ES-I3 (cell line): ENCODE data around the gene TRAPPC2.
"Not testable (repeated sequence)": the region's sequence is repeated elsewhere in the genome, so short reads cannot be mapped to it uniquely, and the experiment has no call there.

Experiments
- H3K36me3 ChIP-seq: 2 replicates; pipeline ENCODE4 v1.6.1; 2013; ENCODE audit warnings: mild to moderate bottlenecking, low read length, control low read depth, moderate library complexity; ENCODE audit not compliant: insufficient read depth
- H3K4me1 ChIP-seq: 2 replicates; pipeline ENCODE4 v1.6.1; 2013; ENCODE audit warnings: mild to moderate bottlenecking, control low read depth, low read length; ENCODE audit not compliant: insufficient read depth
- H3K9ac ChIP-seq: 2 replicates; pipeline ENCODE4 v1.6.1; 2013; ENCODE audit warnings: low read depth, mild to moderate bottlenecking, low read length, moderate library complexity
- H3K9me3 ChIP-seq: 2 replicates; pipeline ENCODE4 v1.6.1; 2013; ENCODE audit warnings: mild to moderate bottlenecking, low read length, moderate library complexity; ENCODE audit not compliant: control insufficient read depth, insufficient read depth

The TRAPPC2 gene

DNA sequence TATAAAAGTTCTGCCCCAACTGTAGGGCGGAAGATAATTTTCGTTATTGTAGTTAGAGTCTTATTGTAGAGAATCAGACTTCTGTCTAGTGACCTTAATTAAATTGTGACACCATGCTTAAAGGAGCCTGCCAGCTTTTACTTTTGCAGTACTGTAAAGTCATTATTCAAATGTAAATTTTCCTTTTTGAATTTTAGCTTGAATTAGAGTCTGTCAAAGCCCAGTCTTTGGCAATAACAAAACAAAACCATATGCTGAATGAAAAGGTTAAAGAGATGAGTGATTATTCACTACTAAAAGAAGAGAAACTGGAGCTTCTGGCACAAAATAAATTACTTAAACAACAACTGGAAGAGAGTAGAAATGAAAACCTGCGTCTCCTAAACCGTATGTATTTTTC is 22.0 kb upstream of the TRAPPC2 start:
- Histone ChIP-seq H3K36me3 (peaks cover 12% of the 10 kb centered on the region), H3K9me3 (no peaks in the 10 kb centered on the region), H3K9ac (no peak overlapping the region), H3K4me1 (peaks cover 17% of the 10 kb centered on the region)

DNA sequence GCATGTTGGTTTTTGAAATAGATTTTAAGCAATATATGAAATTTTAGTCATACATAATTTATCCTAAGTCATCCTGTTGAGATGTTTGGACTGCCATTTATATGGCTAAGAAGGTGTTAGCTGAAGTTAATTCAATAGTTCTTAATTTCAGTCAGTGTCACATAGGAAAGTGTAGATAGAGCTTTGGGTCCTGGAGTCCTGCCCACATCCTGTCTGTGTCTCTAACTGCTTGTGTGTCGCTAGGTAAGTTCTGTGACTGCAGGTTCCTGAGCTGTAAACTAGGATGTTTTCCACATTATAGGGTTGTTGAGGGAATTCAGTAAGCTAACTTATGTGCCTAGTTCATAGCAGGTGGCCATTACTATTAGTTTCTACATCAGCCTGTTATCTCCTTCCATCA is 20.8 kb upstream of the TRAPPC2 start:
- Histone ChIP-seq H3K9me3 (no peaks in the 10 kb centered on the region), H3K9ac (no peak overlapping the region), H3K4me1 (0 out of 2 replicates have a peak, but pooled peaks cover 7% of the 10 kb centered on the region), H3K36me3 (peaks cover 12% of the 10 kb centered on the region)

DNA sequence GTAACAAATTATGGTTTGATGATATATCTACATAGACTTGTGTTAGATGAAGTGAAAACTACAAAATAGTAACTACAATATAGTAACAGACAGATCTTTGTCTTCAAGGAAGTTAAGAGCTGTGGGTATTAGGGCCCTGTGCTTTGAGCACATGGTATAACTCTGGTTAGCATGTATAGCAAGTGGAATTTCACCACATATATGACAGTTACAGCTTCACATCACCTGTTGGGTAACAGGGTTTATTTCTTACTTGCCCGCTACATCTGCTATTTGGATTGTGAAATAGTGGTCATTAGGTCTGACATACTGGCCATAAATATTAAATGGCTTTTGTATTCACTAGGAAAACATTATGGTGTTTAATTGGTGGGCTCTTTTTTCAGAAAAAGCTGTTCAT is 20.3 kb upstream of the TRAPPC2 start:
- no peaks in the 10 kb centered on the region for H3K9me3 ChIP-seq
- 0 out of 2 replicates have a peak, but pooled peaks cover 5% of the 10 kb centered on the region for H3K4me1 ChIP-seq
- peaks cover 12% of the 10 kb centered on the region for H3K36me3 ChIP-seq
- H3K9ac ChIP-seq, result no peak overlapping the region

DNA sequence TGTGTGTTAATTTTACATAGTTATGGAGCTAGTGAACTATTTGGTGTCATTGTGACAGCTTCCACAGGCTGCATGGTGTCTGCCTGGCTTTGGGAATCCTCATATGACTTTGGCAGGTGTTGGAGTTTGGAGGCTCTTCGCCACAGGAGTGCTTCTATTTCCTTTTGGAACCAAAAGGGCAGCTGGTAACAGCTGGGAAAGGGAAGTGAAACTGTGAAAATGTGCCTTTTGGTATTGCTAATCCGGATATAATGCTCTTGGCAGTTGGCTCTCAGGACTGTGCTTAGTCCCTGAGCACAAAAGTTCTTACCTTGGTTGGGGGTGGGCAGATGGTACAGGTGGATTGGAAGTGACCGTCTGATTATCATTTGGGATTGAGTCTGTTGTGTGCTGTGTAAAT is 18.2 kb upstream of the TRAPPC2 start:
- Histone ChIP-seq H3K4me1 (0 out of 2 replicates have a peak, but pooled peaks cover 5% of the 10 kb centered on the region), H3K36me3 (peaks cover 6% of the 10 kb centered on the region; the same call in 1 of the 2 replicates), H3K9me3 (no peaks in the 10 kb centered on the region), H3K9ac (no peak overlapping the region)

DNA sequence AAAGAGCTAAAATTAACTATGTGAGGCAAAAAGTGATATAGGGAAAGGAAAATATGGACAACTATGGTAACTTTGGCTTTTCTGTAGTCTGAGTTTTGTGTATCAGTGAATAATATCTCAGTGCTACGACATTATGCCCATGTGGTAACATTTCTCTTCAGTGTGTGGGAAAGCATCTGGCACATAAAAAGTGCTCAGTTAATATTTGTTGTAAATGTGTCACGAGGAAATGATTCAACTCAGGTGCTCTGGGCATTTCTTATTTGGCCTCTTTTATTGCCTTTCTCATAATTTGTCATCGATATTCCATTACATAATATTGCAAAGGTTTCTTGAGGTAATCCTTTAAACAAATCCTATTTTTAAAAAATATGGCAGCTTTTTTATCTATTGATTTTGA is 17.7 kb upstream of the TRAPPC2 start:
- peaks cover 6% of the 10 kb centered on the region; the same call in 1 of the 2 replicates for H3K36me3 ChIP-seq
- H3K9me3 ChIP-seq, result no peaks in the 10 kb centered on the region
- H3K9ac ChIP-seq, result no peak overlapping the region

DNA sequence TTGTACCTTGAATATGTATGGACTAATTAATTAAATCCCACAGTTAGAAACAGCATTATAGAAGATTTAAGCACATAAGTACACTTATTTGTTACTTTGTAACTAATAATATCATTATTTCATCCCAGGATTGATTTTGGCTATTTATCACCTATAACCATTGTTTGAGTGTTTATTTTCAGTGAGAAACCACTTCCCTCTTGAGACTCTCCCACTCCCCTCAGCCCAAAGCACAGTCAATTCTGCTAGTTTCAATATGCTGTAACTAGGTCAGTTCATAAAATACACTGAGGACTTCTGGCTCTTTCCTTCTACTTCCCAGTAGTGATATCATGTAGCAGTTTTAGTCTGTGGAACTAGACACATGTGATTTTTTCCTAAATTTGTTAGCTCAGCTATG is 16.4 kb upstream of the TRAPPC2 start:
- H3K9ac ChIP-seq, result no peak overlapping the region
- peaks cover 2% of the 10 kb centered on the region; the same call in 1 of the 2 replicates for H3K36me3 ChIP-seq
- H3K4me1 ChIP-seq, result no peaks in the 10 kb centered on the region
- H3K9me3 ChIP-seq, result no peaks in the 10 kb centered on the region

More for the DNA sequence above, 17.7 kb upstream of the TRAPPC2 start:
- H3K4me1 ChIP-seq, result 0 out of 2 replicates have a peak, but pooled peaks cover 5% of the 10 kb centered on the region

DNA sequence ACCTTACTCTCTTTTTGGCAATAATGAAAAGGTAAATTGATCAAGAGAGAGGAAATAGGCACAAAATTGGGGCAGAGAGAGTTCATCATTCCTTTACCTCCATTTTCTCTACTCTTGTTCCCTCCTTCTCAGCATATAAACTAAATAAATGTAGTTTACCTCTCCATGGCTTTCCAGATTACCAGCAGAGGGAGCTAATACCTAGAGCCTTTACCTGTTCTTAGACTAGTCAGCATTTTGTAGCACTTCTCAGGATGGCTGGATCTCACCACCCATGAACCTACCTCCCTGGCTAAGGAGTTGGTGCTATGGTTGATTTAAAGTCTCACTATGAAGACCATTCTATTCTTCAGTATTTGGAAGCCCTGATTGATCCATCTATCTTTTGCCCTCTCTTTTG is 15.8 kb upstream of the TRAPPC2 start:
- no peak overlapping the region for H3K9ac ChIP-seq
- no peaks in the 10 kb centered on the region for H3K4me1 ChIP-seq
- no peaks in the 10 kb centered on the region for H3K9me3 ChIP-seq
- H3K36me3 ChIP-seq, result peaks cover 2% of the 10 kb centered on the region; the same call in 1 of the 2 replicates

DNA sequence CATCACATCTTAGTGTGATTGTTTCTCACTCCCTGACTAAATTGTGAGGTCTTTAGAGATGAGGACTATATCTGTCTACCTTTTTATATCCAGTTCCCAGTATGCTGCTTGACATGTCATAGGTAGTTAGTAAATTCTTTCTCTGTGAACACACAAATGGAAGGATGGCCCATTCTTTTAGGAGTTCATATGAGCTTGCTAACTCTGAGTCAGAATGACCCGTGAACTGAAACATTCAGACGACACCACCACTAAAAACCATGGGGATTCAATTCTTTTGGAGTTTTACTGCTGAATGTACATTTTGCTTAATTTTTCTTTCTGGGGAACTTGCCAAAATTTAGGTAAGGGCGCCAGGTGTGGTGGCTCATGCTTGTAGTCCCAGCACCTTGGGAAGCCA is 14.1 kb upstream of the TRAPPC2 start:
- Histone ChIP-seq H3K4me1 (no peaks in the 10 kb centered on the region), H3K9me3 (no peaks in the 10 kb centered on the region), H3K36me3 (peaks cover 2% of the 10 kb centered on the region; the same call in 1 of the 2 replicates), H3K9ac (no peak overlapping the region)

DNA sequence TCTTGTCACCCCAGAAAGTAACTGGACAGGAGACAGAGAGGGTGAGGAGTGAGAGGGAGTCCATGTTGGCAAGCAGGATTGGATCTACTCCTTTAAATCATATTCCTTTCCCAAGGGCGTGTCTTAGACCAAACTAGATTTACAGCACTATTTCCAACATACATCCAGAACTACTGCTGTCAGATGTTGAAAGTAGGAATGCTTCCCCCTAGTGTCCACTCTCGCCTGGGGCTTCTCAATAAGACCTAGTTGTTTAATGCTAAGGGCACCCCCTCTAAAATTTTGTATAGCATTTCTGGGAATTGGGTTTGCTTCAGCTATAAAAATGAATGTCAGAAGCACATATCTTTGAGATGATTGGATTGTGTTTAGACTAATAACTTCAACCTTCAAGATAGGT is 13.4 kb upstream of the TRAPPC2 start:
- peaks cover 1% of the 10 kb centered on the region; the same call in 1 of the 2 replicates for H3K4me1 ChIP-seq
- H3K9ac ChIP-seq, result no peak overlapping the region
- H3K36me3 ChIP-seq, result peaks cover 2% of the 10 kb centered on the region; the same call in 1 of the 2 replicates
- no peaks in the 10 kb centered on the region for H3K9me3 ChIP-seq

DNA sequence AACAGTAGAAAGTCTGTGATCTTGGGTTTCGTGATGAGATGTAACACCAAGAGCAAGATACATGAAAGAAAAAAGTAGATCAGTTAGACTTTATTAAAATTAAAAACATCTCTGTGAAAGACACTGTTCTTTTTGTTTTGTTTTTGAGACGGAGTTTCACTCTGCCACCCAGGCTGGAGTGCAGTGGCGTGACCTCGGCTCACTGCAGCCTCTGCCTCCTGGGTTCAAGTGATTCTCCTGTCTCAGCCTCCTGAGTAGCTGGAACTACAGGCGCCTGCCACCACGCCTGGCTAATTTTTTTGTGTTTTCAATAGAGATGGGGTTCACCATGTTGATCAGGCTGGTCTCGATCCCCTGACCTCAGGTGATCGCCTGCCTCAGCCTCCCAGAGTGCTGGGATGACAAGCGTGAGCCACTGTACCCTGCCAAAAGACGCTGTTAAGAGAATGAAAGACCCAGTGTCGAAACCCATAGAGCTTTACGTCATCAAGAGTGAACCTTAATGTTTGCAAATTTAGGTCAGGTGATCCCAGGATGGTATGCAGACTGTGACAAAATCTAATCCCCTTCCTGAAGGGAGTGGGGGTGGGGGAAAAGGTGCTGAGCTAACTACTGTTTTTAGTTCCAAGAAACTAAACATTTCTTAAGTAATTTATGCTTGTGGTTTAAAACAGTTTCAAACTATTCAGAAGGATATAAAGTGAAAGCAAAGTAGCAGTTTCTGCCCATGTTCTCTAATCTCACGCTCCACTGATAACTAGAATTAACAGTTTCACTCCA is 8.2 kb upstream of the TRAPPC2 start:
- H3K9me3 ChIP-seq, result no peaks in the 10 kb centered on the region
- H3K36me3 ChIP-seq, result no peaks in the 10 kb centered on the region
- H3K9ac ChIP-seq, result no peak overlapping the region
- H3K4me1 ChIP-seq, result peaks cover 5% of the 10 kb centered on the region; the same call in 1 of the 2 replicates

DNA sequence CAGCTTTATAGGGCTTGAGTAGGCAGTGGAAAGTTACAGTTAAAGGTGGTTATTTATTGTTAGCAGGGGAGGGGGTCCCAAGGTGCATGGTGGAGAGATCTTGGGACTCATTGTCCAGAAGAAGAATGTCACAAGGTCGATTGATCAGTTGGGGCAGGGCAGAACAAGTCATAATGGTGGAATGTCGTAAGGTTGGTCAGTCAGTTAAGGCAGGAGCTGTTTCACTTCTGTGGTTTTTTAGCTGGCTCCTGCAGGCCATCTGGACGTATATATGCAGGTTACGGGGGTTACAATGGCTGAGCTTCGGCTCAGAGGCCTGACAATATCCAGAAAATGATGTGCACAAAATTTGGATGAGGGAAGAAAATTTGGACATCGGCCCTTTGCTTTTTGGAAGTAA is 7.3 kb upstream of the TRAPPC2 start:
- Histone ChIP-seq H3K36me3 (no peaks in the 10 kb centered on the region), H3K4me1 (peaks cover 5% of the 10 kb centered on the region; the same call in 1 of the 2 replicates), H3K9me3 (no peaks in the 10 kb centered on the region), H3K9ac (no peak overlapping the region)

DNA sequence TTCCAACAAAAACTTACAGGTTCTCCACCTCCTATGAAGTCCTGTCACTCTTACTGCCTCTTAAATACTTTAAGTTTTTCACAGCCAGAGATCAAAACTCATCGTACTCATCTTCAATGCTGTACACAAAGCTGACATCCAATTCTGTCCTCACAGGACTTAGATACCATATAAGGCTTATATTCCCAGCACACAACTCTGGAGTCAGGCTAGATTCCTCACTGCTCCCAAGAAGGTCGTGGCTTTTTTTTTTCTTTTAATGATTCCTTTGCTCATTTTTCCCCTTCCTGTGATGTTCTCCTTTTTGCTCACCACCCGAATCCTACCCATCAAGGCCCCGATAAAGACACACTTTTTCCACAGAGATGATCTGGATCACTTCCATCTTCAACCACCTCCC is 914 bp downstream of the TRAPPC2 start:
- Histone ChIP-seq H3K4me1 (no peaks in the 10 kb centered on the region), H3K36me3 (no peaks in the 10 kb centered on the region), H3K9me3 (no peaks in the 10 kb centered on the region), H3K9ac (peak overlapping the region; percentile 83)

DNA sequence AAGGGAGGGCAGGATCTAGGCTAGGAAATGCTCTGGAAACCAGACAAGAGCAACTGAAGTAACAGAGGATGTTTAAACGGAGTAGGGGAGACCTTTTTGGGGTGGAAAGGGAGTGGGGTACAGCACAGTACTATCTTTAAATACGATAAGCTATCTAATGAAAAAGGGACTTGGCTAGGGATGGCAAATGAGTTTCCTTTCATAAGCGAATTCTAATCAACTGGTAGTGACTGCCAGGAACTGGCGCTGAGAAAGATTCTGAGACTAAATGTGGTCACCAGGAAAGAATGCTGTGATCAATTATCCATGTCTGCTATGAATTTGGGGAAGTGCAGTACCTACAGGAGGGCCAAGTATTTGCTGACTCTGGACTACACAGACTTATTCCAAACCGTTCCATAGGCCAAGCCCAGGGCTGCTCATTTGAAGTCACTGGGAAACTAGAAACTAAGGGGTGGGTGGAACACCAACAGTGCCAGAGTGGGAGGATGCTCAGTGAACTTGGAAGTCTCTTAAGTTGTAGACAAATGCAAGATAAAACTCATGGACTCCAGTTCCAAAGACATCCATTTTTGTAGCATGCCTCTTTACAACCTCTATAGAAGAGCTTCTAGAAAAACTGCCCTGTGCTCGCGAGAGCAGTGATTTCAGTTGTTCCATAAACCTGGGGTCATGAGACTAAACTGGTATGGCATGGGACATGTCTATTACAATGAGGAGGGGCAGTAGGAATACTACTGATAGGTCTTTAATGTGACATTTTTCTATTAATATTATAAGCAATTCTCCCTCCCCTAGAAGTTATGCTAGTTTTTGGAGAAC is 2.0 kb downstream of the TRAPPC2 start:
- no peaks in the 10 kb centered on the region for H3K36me3 ChIP-seq
- H3K4me1 ChIP-seq, result no peaks in the 10 kb centered on the region
- no peak overlapping the region for H3K9ac ChIP-seq
- H3K9me3 ChIP-seq, result no peaks in the 10 kb centered on the region

DNA sequence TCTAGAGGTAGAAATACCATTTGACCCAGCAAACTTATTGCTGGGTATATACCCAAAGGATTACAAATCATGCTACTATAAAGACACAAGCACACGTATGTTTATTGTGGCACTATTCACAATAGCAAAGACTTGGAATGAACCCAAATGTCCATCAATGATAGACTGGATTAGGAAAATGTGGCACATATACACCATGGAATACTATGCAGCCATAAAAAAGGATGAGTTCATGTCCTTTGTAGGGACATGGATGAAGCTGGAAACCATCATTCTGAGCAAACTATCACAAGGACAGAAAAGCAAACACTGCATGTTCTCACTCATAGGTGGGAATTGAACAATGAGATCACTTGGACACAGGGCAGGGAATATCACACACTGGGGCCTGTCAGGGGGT is 3.9 kb downstream of the TRAPPC2 start:
- not testable (repeated sequence) for H3K9ac ChIP-seq, H3K9me3 ChIP-seq, H3K36me3 ChIP-seq, H3K4me1 ChIP-seq

DNA sequence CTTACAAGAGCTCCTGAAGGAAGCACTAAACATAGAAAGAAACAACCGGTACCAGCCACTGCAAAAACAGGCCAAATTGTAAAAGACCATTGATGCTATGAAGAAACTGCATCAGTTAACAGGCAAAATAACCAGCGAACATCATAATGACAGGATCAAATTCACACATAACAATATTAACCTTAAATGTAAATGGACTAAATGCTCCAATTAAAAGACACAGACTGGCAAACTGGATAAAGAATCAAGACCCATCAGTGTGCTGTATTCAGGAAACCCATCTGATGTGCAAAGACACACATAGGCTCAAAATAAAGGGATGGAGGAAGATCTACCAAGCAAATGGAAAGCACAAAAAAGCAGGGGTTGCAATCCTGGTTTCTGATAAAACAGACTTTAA is 7.8 kb downstream of the TRAPPC2 start:
- not testable (repeated sequence) for H3K9me3 ChIP-seq, H3K9ac ChIP-seq, H3K4me1 ChIP-seq, H3K36me3 ChIP-seq
